Endometrium (tissue), 2 donors: ENCODE measurements around the gene WARS2.

Source experiments
- FAIRE-seq: peaks from 2 replicates; lab custom pipeline; 2012; peaks lifted over from hg19 to GRCh38; lab: Jason Lieb, UNC
- donor health status: control.
- donor health status: control.

Gene WARS2

DNA sequence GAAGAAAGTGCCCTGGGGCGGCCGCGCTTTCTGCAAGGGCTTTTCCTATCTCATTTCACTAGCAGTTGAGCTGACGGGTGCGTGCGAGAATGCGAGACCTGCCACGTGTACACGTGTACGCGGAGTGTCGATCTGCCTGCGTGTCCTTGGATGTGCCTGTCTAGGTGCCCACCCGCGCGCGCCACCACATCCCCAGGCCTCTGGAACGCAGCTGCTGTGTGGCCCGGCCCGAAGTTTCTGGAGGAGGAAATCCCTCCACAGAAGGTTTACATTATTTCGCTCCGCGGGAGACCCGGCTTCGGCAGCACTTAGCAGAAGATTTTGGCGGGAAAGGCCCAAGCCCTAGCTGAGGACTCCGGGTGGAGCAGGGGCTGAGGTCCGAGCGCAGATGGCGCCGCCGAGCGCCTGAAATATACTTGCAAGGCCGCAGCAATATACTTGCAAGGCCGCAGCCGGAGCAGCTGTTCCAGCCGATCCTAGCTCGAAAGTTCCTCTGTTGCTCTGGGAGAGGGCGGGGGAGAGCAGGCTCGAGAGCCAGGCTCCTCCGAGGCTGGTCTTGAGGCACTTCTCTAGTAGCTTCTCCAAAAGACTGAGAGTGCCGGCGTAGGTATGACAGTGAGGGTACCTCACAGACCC, 156.2 kb downstream of the WARS2 start:
- no peak for FAIRE-seq

GRCh38 chr1:118983558-118984041, 156.9 kb downstream of the WARS2 start:
- FAIRE-seq: no peak

DNA sequence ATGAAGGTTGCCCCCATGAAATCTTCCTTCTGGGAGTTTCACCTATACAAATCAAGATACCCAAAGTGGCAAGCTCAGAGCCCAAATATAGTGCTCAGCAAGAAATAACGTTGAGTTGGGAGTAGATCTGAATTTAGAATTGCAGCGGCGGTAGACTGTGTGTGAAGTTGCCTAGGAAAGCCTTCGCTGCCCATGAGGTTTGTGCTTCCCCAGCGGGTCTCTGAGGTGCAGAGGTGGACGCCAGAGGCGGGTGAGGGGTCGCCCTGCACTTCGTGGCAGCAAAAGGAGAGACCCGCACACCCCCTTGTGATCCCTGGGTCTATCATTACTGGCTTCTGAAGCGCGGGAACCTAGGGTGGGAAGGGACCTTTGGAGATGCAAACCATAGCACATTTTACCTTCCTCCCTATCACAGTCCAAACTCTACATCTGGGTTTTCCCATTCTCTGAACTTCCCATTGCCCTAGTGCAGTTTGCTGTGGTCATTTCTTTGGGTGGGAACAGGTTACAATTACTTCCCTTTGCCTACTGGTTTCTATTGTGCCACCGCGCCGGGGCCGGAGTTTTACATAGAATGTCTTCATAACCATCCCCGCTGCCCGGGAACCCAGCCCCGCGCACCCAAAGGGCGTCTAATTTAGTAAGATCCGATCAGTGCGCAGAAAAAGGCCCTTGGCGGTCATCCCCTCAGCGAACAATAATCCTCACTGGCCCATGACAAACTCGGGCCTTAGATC, 157.5 kb downstream of the WARS2 start:
- FAIRE-seq: no peak

- FAIRE-seq: no peak
Measured at GRCh38 chr1:118982266-118982665, 158.2 kb downstream of the WARS2 start.

DNA sequence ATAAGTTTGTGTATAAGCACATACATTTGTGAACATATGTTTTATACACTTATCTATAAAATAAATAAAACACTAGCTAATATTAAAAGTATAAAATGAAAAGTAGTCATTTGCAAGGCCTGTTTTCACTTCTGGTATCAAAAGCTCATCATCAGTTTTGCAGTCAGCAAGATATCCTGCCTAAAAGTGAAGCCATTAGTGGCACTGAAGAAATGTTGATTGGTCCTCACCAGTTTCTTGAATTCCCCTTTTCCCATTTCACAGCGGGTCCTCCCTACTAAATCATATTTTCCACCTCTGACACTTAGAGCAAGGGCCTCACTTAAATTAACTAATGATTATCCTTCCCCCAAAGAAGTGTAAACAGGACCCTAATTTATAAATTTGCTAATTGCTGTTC, 159.0 kb downstream of the WARS2 start:
- FAIRE-seq: no peak
